SJSA1 (cell line): ENCODE measurements around the gene RASAL1. TPM values are rescaled to one million over a fixed set of nuclear protein-coding genes. Genes with fewer than 3 reads are reported as not detected.

Experiments
- DNase-seq, 2 experiments: peaks; one replicate each; pipeline ENCODE4 v3.0.0-alpha.2; 2015 to 2020; ENCODE audit warnings: low spot score in 2 of 2, low read depth in 1 of 2
- H3K27ac ChIP-seq: fragments of 250-450 bp; sonication (Bioruptor Pico); 2 replicates; pipeline ENCODE4 v1.5.1; 2020; ENCODE audit warnings: mild to moderate bottlenecking, moderate library complexity
- H3K27me3 ChIP-seq: fragments of 250-450 bp; sonication (Bioruptor Pico); replicated peaks from 2 replicates; pipeline ENCODE4 v1.5.1; 2020; ENCODE audit warnings: mild to moderate bottlenecking, moderate library complexity
- H3K36me3 ChIP-seq: fragments of 250-450 bp; sonication (Bioruptor Pico); 2 replicates; pipeline ENCODE4 v1.5.1; 2020; ENCODE audit warnings: mild to moderate bottlenecking
- H3K4me1 ChIP-seq: fragments of 250-450 bp; sonication (Bioruptor Pico); replicated peaks from 2 replicates; pipeline ENCODE4 v1.6.1; 2021; ENCODE audit warnings: mild to moderate bottlenecking
- H3K4me3 ChIP-seq: fragments of 250-450 bp; sonication (Bioruptor Pico); 2 replicates; pipeline ENCODE4 v1.5.1; 2020; ENCODE audit warnings: mild to moderate bottlenecking
- H3K9me3 ChIP-seq: fragments of 250-450 bp; sonication (Bioruptor Pico); replicated peaks from 2 replicates; pipeline ENCODE4 v1.5.1; 2020; ENCODE audit warnings: mild to moderate bottlenecking
- total RNA-seq: library from RNA; depleted of rRNA; stranded (reverse); fragments of >200 nt; shearing (Covaris generic); gene quantifications from 2 replicates; pipeline ENCODE4 v1.2.3, GENCODE V29; 2014

RASAL1 gene
- total RNA-seq, 1 experiment from 2014 or later = not detected

- no peaks in the 10 kb centered on the region; the same call in 1 of the 2 replicates for H3K27me3 ChIP-seq
- H3K36me3 ChIP-seq = peaks cover 93% of the 10 kb centered on the region
- no peaks in the 10 kb centered on the region for H3K4me1 ChIP-seq
- 0 out of 2 replicates have a peak, but pooled peaks cover 2% of the 10 kb centered on the region for H3K9me3 ChIP-seq
- H3K4me3 ChIP-seq = no peak overlapping the region
- H3K27ac ChIP-seq = no peak overlapping the region
- DNase-seq = no peak
Measured at GRCh38 chr12:113170457-113170856, 34.9 kb upstream of the RASAL1 start.

DNA sequence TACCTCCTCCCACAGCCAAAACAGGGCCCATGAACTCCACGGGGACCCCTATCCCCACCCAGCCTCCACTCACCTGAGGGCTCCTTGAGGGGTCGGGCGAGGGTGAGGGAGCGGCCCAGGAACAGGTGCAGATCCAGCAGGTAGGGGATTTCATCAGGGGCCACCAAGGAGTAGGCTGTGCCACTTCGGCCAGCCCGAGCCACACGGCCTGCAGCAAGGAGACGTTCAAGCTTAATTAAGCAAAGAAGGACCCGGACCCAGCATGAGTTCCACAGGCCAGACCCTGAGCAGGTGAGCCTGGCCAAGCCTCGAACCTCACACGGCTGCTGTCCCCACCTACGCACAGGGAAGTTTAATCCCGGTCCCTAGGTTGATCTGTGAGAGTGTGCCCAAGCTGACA lies 34.1 kb upstream of the RASAL1 start:
- Histone ChIP-seq H3K4me1 (no peaks in the 10 kb centered on the region), H3K4me3 (no peak overlapping the region), H3K27ac (no peak overlapping the region), H3K36me3 (peaks cover 97% of the 10 kb centered on the region), H3K27me3 (no peaks in the 10 kb centered on the region; the same call in 1 of the 2 replicates), H3K9me3 (0 out of 2 replicates have a peak, but pooled peaks cover 2% of the 10 kb centered on the region)
- DNase-seq = no peak

DNA sequence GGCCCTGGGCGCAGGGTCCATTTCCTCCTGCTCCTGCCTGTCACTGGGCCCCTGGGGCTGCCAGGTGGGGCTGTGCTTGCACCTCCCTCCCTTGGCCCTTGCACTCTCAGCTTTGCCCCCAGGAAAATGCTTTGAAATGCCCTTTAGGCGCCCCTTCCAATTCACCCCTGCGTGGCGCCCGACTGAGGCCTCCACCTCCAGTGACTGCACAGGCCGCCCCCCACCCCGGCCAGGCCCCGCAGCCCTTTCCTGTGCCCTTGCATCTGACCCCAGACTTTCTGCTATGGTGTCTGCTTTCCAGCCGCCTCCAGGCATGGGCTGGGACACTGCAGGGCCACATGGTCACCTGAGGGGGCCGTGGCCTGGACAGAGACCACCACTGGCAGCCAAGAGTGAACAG lies 32.3 kb upstream of the RASAL1 start:
- H3K27me3 ChIP-seq = no peaks in the 10 kb centered on the region
- H3K4me3 ChIP-seq = no peak overlapping the region
- no peaks in the 10 kb centered on the region for H3K4me1 ChIP-seq
- no peak for DNase-seq
- peaks cover 97% of the 10 kb centered on the region for H3K36me3 ChIP-seq
- no peaks in the 10 kb centered on the region for H3K9me3 ChIP-seq
- no peak overlapping the region for H3K27ac ChIP-seq

DNA sequence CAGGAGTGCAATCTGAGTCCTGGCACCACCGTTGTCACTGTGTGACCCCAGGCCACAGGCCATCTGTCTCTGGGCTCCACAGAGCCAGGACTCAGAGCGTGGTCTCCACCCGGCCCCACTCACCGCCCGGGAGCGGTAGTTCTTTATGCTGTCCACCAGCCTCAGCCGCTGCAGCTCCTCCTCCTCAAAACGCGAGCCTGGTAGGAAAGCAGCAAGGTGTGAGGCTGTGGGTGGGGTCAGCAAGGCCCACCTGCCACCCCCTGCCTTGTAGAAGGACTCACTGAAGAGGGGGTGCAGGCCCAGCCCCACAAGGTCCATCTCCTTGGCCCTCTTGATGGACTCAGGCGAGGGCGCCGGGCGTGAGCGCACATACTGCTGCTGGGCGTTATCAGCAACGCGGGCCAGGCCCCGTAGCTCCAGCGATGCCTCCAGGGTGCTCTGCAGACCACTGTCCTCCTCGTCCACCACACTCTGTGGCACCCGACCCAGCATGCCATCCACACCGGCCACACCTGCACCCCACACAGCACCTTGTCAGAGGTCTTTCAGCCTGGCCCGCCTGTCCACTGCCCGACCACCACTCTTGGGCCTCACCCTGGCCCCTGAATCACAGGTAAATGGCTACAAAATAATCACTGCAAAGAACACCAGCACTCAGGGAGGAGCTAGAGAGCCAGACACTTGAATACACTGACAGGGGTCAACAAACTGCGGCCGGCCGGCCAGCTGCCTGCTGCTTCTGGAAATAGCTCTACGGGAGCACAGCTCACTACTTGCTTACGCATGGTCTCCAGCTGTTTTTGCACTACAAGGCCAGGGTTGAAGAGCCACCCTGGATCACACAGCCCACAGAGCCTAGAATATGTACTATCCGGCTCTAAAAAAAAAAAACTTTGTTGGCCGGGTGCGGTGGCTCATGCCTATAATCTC lies 30.2 kb upstream of the RASAL1 start:
- Histone ChIP-seq H3K36me3 (peaks cover 88% of the 10 kb centered on the region), H3K27me3 (no peaks in the 10 kb centered on the region), H3K4me3 (no peak overlapping the region), H3K27ac (no peak overlapping the region), H3K4me1 (no peaks in the 10 kb centered on the region), H3K9me3 (no peaks in the 10 kb centered on the region)
- no peak for DNase-seq

GRCh38 chr12:113164014-113164413 lies 28.5 kb upstream of the RASAL1 start:
- Histone ChIP-seq H3K9me3 (no peaks in the 10 kb centered on the region), H3K36me3 (peaks cover 88% of the 10 kb centered on the region), H3K4me3 (no peak overlapping the region), H3K4me1 (no peaks in the 10 kb centered on the region), H3K27me3 (no peaks in the 10 kb centered on the region), H3K27ac (no peak overlapping the region)
- no peak for DNase-seq

GRCh38 chr12:113163030-113163360 lies 27.4 kb upstream of the RASAL1 start:
- no peak for DNase-seq

DNA sequence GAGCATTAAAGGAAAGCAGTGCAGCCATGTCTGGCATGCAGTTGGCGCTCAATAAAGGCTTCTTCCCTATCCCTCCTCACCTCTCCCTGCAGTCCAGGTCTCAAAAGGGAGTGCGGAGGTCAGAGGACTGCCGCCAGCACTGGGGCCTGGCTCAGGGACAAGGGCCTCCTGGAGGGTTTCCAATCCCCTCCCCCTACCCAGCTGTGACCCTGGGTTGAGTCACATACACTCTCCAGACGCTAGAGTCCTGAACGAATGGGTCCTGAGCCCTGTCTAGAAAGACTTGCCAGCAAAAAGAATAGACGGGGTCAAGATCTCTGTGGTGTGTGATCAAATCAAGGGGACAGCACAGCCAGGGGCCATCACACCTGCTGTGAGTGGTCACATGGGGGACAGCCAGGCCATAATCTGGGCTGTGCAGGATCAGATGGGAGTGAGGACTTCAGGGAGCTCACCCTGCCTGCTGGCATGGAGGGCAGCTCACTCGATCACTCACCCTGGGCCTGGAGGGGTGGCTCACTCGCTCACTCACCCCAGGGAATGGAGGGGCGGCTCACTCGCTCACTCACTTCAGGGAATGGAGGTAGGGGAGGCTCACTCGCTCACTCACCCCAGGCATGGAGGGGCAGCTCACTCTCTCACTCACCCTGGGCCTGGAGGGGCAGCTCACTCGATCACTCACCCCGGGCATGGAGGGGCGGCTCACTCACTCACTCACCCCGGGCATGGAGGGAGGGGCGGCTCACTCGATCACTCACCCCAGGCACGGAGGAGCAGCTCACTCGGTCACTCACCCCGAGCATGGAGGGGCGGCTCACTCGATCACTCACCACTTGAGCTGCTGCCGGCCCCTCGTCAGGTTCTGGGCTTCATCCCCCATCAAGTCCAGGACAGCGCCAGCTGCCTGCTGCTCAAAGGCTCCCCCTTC lies 26.8 kb upstream of the RASAL1 start:
- Histone ChIP-seq H3K9me3 (no peaks in the 10 kb centered on the region), H3K4me3 (no peak overlapping the region), H3K4me1 (no peaks in the 10 kb centered on the region), H3K27me3 (no peaks in the 10 kb centered on the region), H3K27ac (no peak overlapping the region), H3K36me3 (peaks cover 84% of the 10 kb centered on the region)
- no peak for DNase-seq

More at GRCh38 chr12:113163030-113163360, 27.4 kb upstream of the RASAL1 start:
- Histone ChIP-seq H3K27ac (no peak overlapping the region), H3K27me3 (no peaks in the 10 kb centered on the region), H3K4me1 (no peaks in the 10 kb centered on the region), H3K4me3 (no peak overlapping the region), H3K9me3 (no peaks in the 10 kb centered on the region), H3K36me3 (peaks cover 88% of the 10 kb centered on the region)

DNA sequence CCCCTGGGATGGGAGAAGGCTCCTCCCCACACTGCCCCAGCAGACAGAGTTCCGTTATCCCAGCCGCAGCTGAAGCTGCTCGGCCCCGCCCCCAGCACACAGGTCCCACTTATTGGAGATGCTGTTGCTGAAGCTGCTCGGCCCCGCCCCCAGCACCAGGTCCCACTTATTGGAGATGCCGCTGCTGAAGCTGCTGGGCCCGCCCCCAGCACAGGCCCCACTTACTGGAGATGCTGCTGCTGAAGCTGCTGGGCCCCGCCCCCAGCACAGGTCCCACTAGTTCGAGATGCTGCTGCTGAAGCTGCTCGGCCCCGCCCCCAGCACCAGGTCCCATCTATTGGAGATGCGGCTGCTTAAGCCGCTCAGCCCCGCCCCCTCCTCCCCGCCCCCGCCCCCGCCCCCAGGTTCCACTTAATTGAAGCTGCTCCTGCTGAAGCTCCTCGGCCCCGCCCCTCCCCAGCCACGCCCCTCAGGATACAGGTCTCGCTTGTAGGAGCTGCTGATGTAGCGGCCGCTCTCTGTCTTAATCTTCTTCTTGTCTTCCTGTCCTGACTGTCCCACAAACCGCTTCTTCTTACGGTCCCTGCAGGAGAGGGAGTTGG lies 26.0 kb upstream of the RASAL1 start:
- Histone ChIP-seq H3K4me3 (no peak overlapping the region), H3K4me1 (no peaks in the 10 kb centered on the region), H3K27me3 (no peaks in the 10 kb centered on the region), H3K36me3 (peaks cover 76% of the 10 kb centered on the region), H3K9me3 (no peaks in the 10 kb centered on the region), H3K27ac (no peak overlapping the region)
- DNase-seq = no peak

GRCh38 chr12:113159937-113160336 lies 24.4 kb upstream of the RASAL1 start:
- Histone ChIP-seq H3K27me3 (peaks cover 3% of the 10 kb centered on the region; the same call in 1 of the 2 replicates), H3K4me3 (no peak overlapping the region), H3K27ac (no peak overlapping the region), H3K36me3 (peaks cover 61% of the 10 kb centered on the region), H3K9me3 (no peaks in the 10 kb centered on the region), H3K4me1 (no peaks in the 10 kb centered on the region)
- no peak for DNase-seq

- peaks cover 48% of the 10 kb centered on the region for H3K36me3 ChIP-seq
- no peak overlapping the region for H3K4me3 ChIP-seq
- H3K4me1 ChIP-seq = peaks cover 4% of the 10 kb centered on the region; the same call in 1 of the 2 replicates
- DNase-seq = no peak
- no peak overlapping the region for H3K27ac ChIP-seq
- no peaks in the 10 kb centered on the region for H3K9me3 ChIP-seq
- H3K27me3 ChIP-seq = peaks cover 16% of the 10 kb centered on the region
Measured at GRCh38 chr12:113158439-113159203, 23.1 kb upstream of the RASAL1 start.

DNA sequence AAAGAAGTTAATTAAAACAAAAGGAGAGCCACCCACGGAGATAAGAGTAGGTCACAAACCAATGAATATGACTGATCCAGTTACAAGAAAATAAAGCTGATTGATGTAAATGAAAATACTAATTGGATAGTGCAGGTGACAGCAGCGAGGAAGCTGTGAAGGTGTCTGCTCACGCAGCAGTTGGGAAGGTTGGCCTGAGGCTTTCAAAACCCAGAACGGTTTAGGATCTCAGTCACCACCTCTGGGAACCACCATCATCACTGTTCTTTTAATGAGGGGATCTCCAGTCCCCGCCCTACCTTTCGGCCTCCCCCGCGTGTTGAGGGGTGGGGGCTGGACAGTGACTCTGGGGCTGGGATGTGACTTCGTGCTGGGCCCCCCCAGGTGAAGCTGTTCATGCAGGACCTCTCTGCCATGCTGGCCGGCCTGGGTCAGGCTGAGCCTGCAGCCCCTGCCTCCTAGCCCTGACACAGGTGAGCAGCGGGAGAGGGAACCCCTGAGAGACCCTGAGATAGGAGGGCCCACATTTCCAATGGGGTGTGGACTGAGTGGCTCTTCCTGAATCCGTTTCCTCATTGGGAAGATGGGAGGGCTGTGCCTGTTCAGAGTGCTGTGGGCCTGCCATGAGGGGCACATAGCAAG lies 21.8 kb upstream of the RASAL1 start:
- H3K4me3 ChIP-seq = no peak overlapping the region
- no peaks in the 10 kb centered on the region for H3K9me3 ChIP-seq
- peaks cover 35% of the 10 kb centered on the region for H3K36me3 ChIP-seq
- no peak overlapping the region for H3K27ac ChIP-seq
- DNase-seq = no peak
- H3K27me3 ChIP-seq = peaks cover 29% of the 10 kb centered on the region
- peaks cover 14% of the 10 kb centered on the region for H3K4me1 ChIP-seq

GRCh38 chr12:113155646-113156045 lies 20.1 kb upstream of the RASAL1 start:
- DNase-seq = no peak
- H3K4me3 ChIP-seq = no peak overlapping the region
- peaks cover 29% of the 10 kb centered on the region for H3K36me3 ChIP-seq

More at GRCh38 chr12:113155646-113156045, 20.1 kb upstream of the RASAL1 start:
- peaks cover 14% of the 10 kb centered on the region for H3K4me1 ChIP-seq
- H3K27ac ChIP-seq = no peak overlapping the region
- no peaks in the 10 kb centered on the region for H3K9me3 ChIP-seq
- peaks cover 35% of the 10 kb centered on the region for H3K27me3 ChIP-seq
